ENCODE results near the gene TMEM187.
"Not testable (repeated sequence)": the region's sequence is repeated elsewhere in the genome, so short reads cannot be mapped to it uniquely, and the experiment has no call there.

TMEM187 gene

GRCh38 chrX:153994398-153994797 lies 21.8 kb downstream of the TMEM187 start:
- DNase-seq (ENCODE audit: low read depth in 4 of 4, low spot score in 1 of 4): not testable (repeated sequence)

- no peak for DNase-seq (ENCODE audit: low read depth in 4 of 4, low spot score in 1 of 4)
These were observed 22.9 kb downstream of the TMEM187 start for GRCh38 chrX:153995504-153995903.

- no peak for DNase-seq (ENCODE audit: low read depth in 4 of 4, low spot score in 1 of 4)
These were observed 26.9 kb downstream of the TMEM187 start for GRCh38 chrX:153999359-154000037.

GRCh38 chrX:154000051-154000450 lies 27.5 kb downstream of the TMEM187 start:
- no peak for DNase-seq (ENCODE audit: low read depth in 4 of 4, low spot score in 1 of 4)

GRCh38 chrX:154002215-154002719 lies 29.7 kb downstream of the TMEM187 start:
- no peak for DNase-seq (ENCODE audit: low read depth in 4 of 4, low spot score in 1 of 4)

- DNase-seq (ENCODE audit: low read depth in 4 of 4, low spot score in 1 of 4): no peak
These were observed 31.8 kb downstream of the TMEM187 start for GRCh38 chrX:154004315-154004714.

GRCh38 chrX:154006947-154007346 lies 34.4 kb downstream of the TMEM187 start:
- DNase-seq (ENCODE audit: low read depth in 4 of 4, low spot score in 1 of 4): no peak

- no peak for DNase-seq (ENCODE audit: low read depth in 4 of 4, low spot score in 1 of 4)
These were observed 36.0 kb downstream of the TMEM187 start for GRCh38 chrX:154008521-154008920.

- no peak for DNase-seq (ENCODE audit: low read depth in 4 of 4, low spot score in 1 of 4)
These were observed 38.0 kb downstream of the TMEM187 start for GRCh38 chrX:154010330-154011087.

- no peak for DNase-seq (ENCODE audit: low read depth in 4 of 4, low spot score in 1 of 4)
These were observed 39.1 kb downstream of the TMEM187 start for GRCh38 chrX:154011376-154012335.

- DNase-seq (ENCODE audit: low read depth in 4 of 4, low spot score in 1 of 4): no peak
These were observed 39.9 kb downstream of the TMEM187 start for GRCh38 chrX:154012336-154012991.

- no peak for DNase-seq (ENCODE audit: low read depth in 4 of 4, low spot score in 1 of 4)
These were observed 40.5 kb downstream of the TMEM187 start for GRCh38 chrX:154013001-154013421.

GRCh38 chrX:154013614-154014360 lies 41.2 kb downstream of the TMEM187 start:
- no peak for DNase-seq (ENCODE audit: low read depth in 4 of 4, low spot score in 1 of 4)

- no peak for DNase-seq (ENCODE audit: low read depth in 4 of 4, low spot score in 1 of 4)
These were observed 42.2 kb downstream of the TMEM187 start for GRCh38 chrX:154014429-154015380.

- no peak for DNase-seq (ENCODE audit: low read depth in 4 of 4, low spot score in 1 of 4)
These were observed 43.2 kb downstream of the TMEM187 start for GRCh38 chrX:154015581-154016264.

GRCh38 chrX:154016366-154017076 lies 44.0 kb downstream of the TMEM187 start:
- no peak for DNase-seq (ENCODE audit: low read depth in 4 of 4, low spot score in 1 of 4)

GRCh38 chrX:154017766-154018517 lies 45.4 kb downstream of the TMEM187 start:
- DNase-seq (ENCODE audit: low read depth in 4 of 4, low spot score in 1 of 4): no peak

All from stimulated activated CD4-positive, alpha-beta T cell treated with anti-CD3 and anti-CD28 coated beads, Interleukin-1b, Interleukin-23, amount 100 ng/mL, for 24 hours (primary cell).